Measurements from ENCODE around the gene CNIH2. TPM values are rescaled to one million over a fixed set of nuclear protein-coding genes. Genes with fewer than 3 reads are reported as not detected.
"Not testable (repeated sequence)": the region's sequence is repeated elsewhere in the genome, so short reads cannot be mapped to it uniquely, and the experiment has no call there.

Gene CNIH2
- polyA plus RNA-seq, 1 donor: 8.0 TPM

DNA sequence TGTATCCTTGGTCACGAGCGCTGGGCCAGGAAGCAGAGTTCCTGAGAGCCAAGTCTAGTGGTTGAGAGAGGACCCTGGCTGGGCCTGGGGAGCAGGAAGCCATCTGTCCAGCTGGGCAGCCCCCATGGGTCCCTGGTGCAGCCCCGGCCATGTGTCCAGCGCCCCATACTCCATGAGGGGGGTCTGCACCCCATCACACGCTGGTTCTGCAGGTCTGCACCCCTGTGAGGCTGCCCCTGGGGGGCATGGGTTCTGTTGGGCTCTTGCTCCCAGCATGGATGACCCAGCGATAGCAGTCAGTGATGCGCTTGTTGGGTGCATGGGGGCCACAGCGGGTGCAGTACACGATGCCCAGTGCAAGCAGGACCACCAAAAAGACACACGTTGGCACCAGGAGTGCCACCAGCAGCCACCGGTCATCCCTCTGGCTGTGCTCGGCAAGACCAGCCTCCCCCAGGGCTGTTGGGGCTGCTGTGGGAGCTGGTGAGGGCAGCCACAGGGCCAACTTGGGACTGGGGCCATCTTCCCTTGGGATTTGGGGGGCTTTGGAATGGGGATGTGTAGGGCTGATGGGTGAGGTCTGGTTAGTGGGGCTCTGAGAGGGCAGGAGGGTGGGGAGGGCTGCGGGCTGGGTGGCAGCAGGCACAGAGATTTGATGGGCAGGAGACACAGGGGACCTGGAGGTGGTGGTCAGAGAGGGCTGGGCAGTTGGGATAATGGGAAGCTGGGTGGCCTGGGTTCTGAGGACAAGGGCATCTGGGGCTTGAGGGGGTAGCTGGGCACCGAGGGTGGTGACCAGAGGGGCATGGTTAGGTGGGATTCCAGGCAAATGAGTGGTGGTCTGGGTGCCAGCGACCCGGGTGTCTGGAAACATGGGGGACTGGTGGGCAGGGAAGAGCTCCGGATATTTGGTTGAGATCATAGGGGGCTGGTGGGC, 36.9 kb downstream of the CNIH2 start:
- H3K4me1 ChIP-seq (ENCODE audit: control insufficient read depth, insufficient read depth, low read length): peaks cover 34% of the 10 kb centered on the region
- H3K9me3 ChIP-seq (ENCODE audit: control insufficient read depth, low read depth, low read length): peaks cover 5% of the 10 kb centered on the region
- WGBS (ENCODE audit: insufficient coverage, low lambda C conversion rate): no CpG with 5 or more reads among the region's 17 CpGs
- no peaks in the 10 kb centered on the region for H3K27me3 ChIP-seq (ENCODE audit: control insufficient read depth, insufficient read depth, low read length)
- peak overlapping the region; percentile 99 for H3K27ac ChIP-seq (ENCODE audit: low read length)
- no peaks in the 10 kb centered on the region for H3K36me3 ChIP-seq (ENCODE audit: control insufficient read depth, insufficient read depth, low read length)
- no peak for DNase-seq
- peak overlapping the region; percentile 59 for H3K4me3 ChIP-seq (ENCODE audit: low read length)

DNA sequence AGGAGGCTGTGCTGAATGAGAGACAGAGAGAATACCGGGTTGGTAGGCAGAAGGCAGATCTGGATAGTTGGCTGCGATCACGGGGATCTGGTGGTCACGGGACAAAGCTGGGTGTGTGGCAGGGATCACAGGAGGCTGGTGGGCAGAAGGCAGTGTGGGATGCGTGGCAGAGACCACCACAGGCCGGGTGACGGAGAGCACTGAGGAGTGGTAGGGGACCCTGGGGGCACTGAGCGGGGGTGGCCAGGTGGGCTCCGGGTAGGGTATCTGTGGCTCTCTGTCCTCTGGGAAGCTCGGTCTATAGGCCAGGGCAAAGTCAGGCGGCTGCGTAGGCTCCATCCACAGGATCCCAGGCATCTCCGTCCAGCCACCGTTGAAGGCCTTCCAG, 37.5 kb downstream of the CNIH2 start:
- peaks cover 5% of the 10 kb centered on the region for H3K9me3 ChIP-seq (ENCODE audit: control insufficient read depth, low read depth, low read length)
- peaks cover 34% of the 10 kb centered on the region for H3K4me1 ChIP-seq (ENCODE audit: control insufficient read depth, insufficient read depth, low read length)
- peak overlapping the region; percentile 49 for H3K27ac ChIP-seq (ENCODE audit: low read length)
- no peaks in the 10 kb centered on the region for H3K36me3 ChIP-seq (ENCODE audit: control insufficient read depth, insufficient read depth, low read length)
- H3K27me3 ChIP-seq (ENCODE audit: control insufficient read depth, insufficient read depth, low read length): no peaks in the 10 kb centered on the region
- H3K4me3 ChIP-seq (ENCODE audit: low read length): peak overlapping the region; percentile 59
- DNase-seq: no peak
- WGBS (ENCODE audit: insufficient coverage, low lambda C conversion rate): no CpG with 5 or more reads among the region's 14 CpGs

GRCh38 chr11:66315921-66316811, 38.2 kb downstream of the CNIH2 start:
- no peaks in the 10 kb centered on the region for H3K27me3 ChIP-seq (ENCODE audit: control insufficient read depth, insufficient read depth, low read length)
- H3K36me3 ChIP-seq (ENCODE audit: control insufficient read depth, insufficient read depth, low read length): no peaks in the 10 kb centered on the region
- WGBS (ENCODE audit: insufficient coverage, low lambda C conversion rate): no CpG with 5 or more reads among the region's 52 CpGs
- H3K4me1 ChIP-seq (ENCODE audit: control insufficient read depth, insufficient read depth, low read length): peaks cover 34% of the 10 kb centered on the region
- H3K27ac ChIP-seq (ENCODE audit: low read length): peak overlapping the region; percentile 49
- no peak for DNase-seq
- H3K4me3 ChIP-seq (ENCODE audit: low read length): peak overlapping the region; percentile 59
- H3K9me3 ChIP-seq (ENCODE audit: control insufficient read depth, low read depth, low read length): peaks cover 5% of the 10 kb centered on the region

GRCh38 chr11:66316849-66317251, 38.9 kb downstream of the CNIH2 start, which contains the start of gene CD248:
Gene CD248, minus strand, starts transcription at chr11:66317044. Its CDS starts 17 bp downstream, at chr11:66317027.
- WGBS (ENCODE audit: insufficient coverage, low lambda C conversion rate): no CpG with 5 or more reads among the region's 29 CpGs
- peaks cover 5% of the 10 kb centered on the region for H3K9me3 ChIP-seq (ENCODE audit: control insufficient read depth, low read depth, low read length)
- H3K27ac ChIP-seq (ENCODE audit: low read length): peak within 1 kb of the TSS; percentile 79
- H3K4me1 ChIP-seq (ENCODE audit: control insufficient read depth, insufficient read depth, low read length): peaks cover 34% of the 10 kb centered on the region
- DNase-seq: peak in 1 of 2 donors; percentile 63
- peak within 1 kb of the TSS; percentile 59 for H3K4me3 ChIP-seq (ENCODE audit: low read length)
- no peaks in the 10 kb centered on the region for H3K36me3 ChIP-seq (ENCODE audit: control insufficient read depth, insufficient read depth, low read length)
- no peaks in the 10 kb centered on the region for H3K27me3 ChIP-seq (ENCODE audit: control insufficient read depth, insufficient read depth, low read length)

GRCh38 chr11:66317322-66317722, 39.3 kb downstream of the CNIH2 start:
- Histone ChIP-seq H3K4me3 (ENCODE audit: low read length) (peak overlapping the region; percentile 15), H3K36me3 (ENCODE audit: control insufficient read depth, insufficient read depth, low read length) (no peaks in the 10 kb centered on the region), H3K27ac (ENCODE audit: low read length) (peak overlapping the region; percentile 79), H3K27me3 (ENCODE audit: control insufficient read depth, insufficient read depth, low read length) (no peaks in the 10 kb centered on the region), H3K4me1 (ENCODE audit: control insufficient read depth, insufficient read depth, low read length) (peaks cover 34% of the 10 kb centered on the region), H3K9me3 (ENCODE audit: control insufficient read depth, low read depth, low read length) (peaks cover 5% of the 10 kb centered on the region)
- 68% methylated on average over 4 of the region's 14 CpGs for WGBS (ENCODE audit: insufficient coverage, low lambda C conversion rate)
- DNase-seq: peak in 1 of 2 donors; percentile 29

DNA sequence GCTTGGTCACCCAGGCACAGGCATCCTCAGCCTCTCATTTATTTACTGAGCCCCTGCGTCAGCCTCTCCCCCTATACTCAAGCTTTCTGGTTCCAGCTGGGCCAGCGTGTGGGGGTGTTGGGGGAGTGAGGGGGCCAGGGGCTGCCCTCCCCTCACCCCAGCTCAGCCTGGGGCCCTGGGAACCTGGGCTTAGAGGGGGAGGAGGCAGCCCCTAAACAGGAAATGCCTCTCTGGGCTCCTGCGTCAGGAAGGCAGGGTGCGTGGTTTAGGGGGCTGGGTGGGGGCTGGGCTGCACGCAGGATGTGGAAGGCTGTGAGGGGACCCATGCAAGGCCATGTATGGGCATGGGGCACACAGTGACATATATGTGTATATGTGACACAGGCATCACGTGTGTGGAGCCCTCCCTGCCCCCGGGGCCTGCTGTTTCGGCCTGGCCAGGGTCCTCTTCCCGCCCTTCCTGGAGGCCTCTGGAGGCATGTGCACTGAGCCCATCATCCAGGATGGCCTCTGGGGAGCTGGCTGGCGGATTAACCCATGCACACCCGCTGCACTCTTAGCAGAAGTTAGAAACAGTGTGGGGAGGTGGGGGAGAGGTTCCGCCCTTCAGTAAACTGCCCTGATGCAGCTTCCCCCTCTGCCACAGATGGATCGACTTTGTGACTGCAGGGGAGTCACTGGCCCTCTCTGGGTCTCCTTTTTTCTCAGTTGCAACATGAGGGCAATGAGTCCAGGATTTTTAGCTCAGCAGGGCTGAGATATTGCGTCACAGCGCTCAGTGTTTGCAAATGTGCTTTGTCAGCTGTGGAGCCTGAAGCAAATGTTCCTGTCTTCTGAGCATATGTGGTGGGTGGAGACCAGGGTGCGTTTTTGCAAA, 40.0 kb downstream of the CNIH2 start:
- Histone ChIP-seq H3K36me3 (ENCODE audit: control insufficient read depth, insufficient read depth, low read length) (no peaks in the 10 kb centered on the region), H3K27ac (ENCODE audit: low read length) (peak overlapping the region; percentile 79), H3K4me3 (ENCODE audit: low read length) (no peak overlapping the region), H3K9me3 (ENCODE audit: control insufficient read depth, low read depth, low read length) (peaks cover 5% of the 10 kb centered on the region), H3K4me1 (ENCODE audit: control insufficient read depth, insufficient read depth, low read length) (peaks cover 33% of the 10 kb centered on the region), H3K27me3 (ENCODE audit: control insufficient read depth, insufficient read depth, low read length) (no peaks in the 10 kb centered on the region)
- DNase-seq: peak; percentile 66 to 71
- no CpG with 5 or more reads among the region's 16 CpGs for WGBS (ENCODE audit: insufficient coverage, low lambda C conversion rate)

GRCh38 chr11:66318600-66318970, 40.6 kb downstream of the CNIH2 start:
- Histone ChIP-seq H3K36me3 (ENCODE audit: control insufficient read depth, insufficient read depth, low read length) (no peaks in the 10 kb centered on the region), H3K27ac (ENCODE audit: low read length) (peak overlapping the region; percentile 79), H3K4me1 (ENCODE audit: control insufficient read depth, insufficient read depth, low read length) (peaks cover 27% of the 10 kb centered on the region), H3K27me3 (ENCODE audit: control insufficient read depth, insufficient read depth, low read length) (no peaks in the 10 kb centered on the region), H3K9me3 (ENCODE audit: control insufficient read depth, low read depth, low read length) (peaks cover 5% of the 10 kb centered on the region), H3K4me3 (ENCODE audit: low read length) (no peak overlapping the region)
- no peak for DNase-seq
- WGBS (ENCODE audit: insufficient coverage, low lambda C conversion rate): no CpG with 5 or more reads among the region's 3 CpGs

DNA sequence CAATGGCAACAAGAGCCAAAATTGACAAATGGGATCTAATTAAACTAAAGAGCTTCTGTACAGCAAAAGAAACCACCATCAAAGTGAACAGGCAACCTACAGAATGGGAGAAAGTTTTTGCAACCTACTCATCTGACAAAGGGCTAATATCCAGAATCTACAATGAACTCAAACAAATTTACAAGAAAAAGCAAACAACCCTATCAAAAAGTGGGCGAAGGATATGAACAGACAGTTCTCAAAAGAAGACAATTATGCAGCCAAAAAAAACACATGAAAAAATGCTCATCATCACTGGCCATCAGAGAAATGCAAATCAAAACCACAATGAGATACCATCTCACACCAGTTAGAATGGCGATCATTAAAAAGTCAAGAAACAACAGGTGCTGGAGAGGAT, 42.3 kb downstream of the CNIH2 start:
- not testable (repeated sequence) for H3K9me3 ChIP-seq (ENCODE audit: control insufficient read depth, low read depth, low read length); H3K27ac ChIP-seq (ENCODE audit: low read length); H3K4me3 ChIP-seq (ENCODE audit: low read length); DNase-seq; H3K27me3 ChIP-seq (ENCODE audit: control insufficient read depth, insufficient read depth, low read length); H3K36me3 ChIP-seq (ENCODE audit: control insufficient read depth, insufficient read depth, low read length)
- WGBS (ENCODE audit: insufficient coverage, low lambda C conversion rate): no CpG with 5 or more reads among the region's 2 CpGs
- H3K4me1 ChIP-seq (ENCODE audit: control insufficient read depth, insufficient read depth, low read length): peaks cover 23% of the 10 kb centered on the region

DNA sequence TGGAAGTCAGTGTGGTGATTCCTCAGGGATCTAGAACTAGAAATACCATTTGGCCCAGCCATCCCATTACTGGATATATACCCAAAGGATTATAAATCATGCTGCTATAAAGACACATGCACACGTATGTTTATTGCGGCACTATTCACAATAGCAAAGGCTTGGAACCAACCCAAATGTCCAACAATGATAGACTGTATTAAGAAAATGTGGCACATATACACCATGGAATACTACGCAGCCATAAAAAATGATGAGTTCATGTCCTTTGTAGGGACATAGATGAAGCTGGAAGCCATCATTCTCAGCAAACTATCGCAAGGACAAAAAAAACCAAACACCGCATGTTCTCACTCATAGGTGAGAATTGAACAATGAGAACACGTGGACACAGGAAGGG, 42.8 kb downstream of the CNIH2 start:
- not testable (repeated sequence) for H3K36me3 ChIP-seq (ENCODE audit: control insufficient read depth, insufficient read depth, low read length); H3K9me3 ChIP-seq (ENCODE audit: control insufficient read depth, low read depth, low read length); DNase-seq; H3K27me3 ChIP-seq (ENCODE audit: control insufficient read depth, insufficient read depth, low read length); H3K4me3 ChIP-seq (ENCODE audit: low read length); H3K27ac ChIP-seq (ENCODE audit: low read length)
- H3K4me1 ChIP-seq (ENCODE audit: control insufficient read depth, insufficient read depth, low read length): peaks cover 23% of the 10 kb centered on the region
- no CpG with 5 or more reads among the region's 6 CpGs for WGBS (ENCODE audit: insufficient coverage, low lambda C conversion rate)
